SKM-1 treated with dmso at 0.1 percent for 144 hours (cell line): ENCODE measurements around the gene GTF2B.
A peak's percentile ranks its signal among the peaks of the same experiment; 100 is the strongest.
"Not testable (repeated sequence)": the region's sequence is repeated elsewhere in the genome, so short reads cannot be mapped to it uniquely, and the experiment has no call there.

Experiments
- DNase-seq: peaks from one replicate; lab custom pipeline; 2025; ENCODE audit not compliant: unreplicated experiment; lab: John Stamatoyannopoulos, UW

GTF2B gene, protein sequence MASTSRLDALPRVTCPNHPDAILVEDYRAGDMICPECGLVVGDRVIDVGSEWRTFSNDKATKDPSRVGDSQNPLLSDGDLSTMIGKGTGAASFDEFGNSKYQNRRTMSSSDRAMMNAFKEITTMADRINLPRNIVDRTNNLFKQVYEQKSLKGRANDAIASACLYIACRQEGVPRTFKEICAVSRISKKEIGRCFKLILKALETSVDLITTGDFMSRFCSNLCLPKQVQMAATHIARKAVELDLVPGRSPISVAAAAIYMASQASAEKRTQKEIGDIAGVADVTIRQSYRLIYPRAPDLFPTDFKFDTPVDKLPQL

DNA sequence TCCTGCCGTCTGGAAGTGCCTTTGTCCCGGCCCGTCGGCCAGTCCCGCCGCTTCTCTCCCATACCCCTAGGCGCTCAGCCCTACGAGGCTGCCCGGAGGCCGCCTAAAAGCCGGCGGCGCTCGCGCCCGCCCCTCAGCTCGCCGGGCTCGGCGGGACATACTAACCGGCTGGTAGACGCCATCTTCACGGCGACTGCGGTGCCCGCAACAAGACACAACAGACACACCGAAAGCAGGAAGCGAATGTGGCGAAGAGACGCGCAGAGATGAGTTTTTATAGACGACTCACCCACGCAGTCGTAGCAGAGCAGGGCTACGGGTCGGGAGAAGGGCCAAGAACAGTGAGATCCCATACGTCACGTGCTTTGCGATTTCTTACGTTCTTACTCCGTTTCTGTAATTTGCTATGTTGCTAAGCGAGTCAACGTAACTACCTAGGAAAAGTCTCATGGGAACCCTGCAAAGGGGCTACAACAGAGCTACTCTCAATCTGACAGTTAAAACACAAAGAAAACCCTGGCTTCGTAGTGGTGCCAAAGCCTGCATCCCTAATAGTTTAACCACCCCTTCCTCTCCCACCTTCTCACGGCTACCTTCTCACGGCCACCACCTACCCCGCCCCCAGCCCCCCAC, at the start of gene GTF2B:
GTF2B (minus strand) TSS at position 250 of the 633 bp plus-strand sequence; CDS start at position 182, 68 bp downstream.
- peak; percentile 96 for DNase-seq

DNA sequence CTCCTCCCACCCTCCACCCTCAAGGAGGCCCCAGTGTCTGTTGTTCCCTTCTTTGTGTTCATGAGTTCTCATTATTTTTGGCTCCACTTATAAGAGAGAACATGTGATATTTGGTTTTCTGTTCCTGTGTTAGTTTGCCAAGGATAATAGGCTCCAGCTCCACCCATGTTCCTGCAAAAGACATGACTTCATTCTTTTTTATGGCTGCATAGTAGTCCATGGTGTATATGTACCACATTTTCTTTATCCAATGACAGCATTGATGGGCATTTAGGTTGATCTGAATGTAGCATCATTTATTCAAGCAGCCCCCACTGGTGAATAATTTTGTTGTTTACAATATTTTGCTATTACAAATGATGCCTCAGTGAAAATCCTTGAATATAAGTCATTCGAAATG, 47.2 kb upstream of the GTF2B start:
- not testable (repeated sequence) for DNase-seq

DNA sequence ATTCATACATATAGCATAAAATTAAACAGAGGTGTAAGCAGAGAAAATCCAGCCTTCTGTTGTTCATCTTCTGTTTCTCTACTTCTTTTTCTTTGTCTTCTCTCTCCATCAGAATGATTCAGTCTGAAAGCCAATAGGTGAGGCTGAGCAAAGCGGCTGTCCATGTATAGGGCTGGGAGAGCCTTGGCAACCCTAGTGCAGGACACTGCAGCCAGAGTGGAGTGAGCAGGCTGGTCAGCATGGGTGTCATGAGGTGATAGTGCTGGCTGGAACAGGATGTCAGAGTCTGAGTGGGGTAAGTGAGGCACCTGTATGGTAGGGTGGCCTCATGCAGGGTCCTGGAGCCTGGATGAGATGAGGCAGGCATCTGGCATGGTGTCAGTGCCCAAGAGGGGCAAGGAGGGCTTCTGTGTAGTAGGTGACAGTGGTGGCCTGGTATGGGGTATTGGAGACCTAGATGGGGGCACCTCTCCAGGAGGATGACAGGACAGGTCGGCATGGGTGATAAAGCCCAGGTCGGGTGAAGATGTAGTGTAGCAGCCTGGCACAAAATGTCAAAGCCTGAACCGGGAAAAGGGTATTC, 45.5 kb upstream of the GTF2B start:
- no peak for DNase-seq

DNA sequence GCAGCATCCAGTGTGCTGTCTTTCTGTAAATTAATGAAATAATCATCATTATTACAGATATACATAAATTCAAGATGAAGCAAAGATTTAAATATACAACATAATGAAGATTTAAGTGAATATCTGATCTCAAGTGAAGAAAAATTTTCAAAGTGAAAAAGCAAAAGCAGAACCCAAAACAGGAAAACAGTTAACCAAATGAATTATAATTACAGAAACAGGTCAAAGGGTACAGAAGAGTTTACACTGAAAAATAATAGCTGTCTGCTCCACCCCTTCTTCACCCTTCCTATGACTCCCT, 44.8 kb upstream of the GTF2B start:
- no peak for DNase-seq

DNA sequence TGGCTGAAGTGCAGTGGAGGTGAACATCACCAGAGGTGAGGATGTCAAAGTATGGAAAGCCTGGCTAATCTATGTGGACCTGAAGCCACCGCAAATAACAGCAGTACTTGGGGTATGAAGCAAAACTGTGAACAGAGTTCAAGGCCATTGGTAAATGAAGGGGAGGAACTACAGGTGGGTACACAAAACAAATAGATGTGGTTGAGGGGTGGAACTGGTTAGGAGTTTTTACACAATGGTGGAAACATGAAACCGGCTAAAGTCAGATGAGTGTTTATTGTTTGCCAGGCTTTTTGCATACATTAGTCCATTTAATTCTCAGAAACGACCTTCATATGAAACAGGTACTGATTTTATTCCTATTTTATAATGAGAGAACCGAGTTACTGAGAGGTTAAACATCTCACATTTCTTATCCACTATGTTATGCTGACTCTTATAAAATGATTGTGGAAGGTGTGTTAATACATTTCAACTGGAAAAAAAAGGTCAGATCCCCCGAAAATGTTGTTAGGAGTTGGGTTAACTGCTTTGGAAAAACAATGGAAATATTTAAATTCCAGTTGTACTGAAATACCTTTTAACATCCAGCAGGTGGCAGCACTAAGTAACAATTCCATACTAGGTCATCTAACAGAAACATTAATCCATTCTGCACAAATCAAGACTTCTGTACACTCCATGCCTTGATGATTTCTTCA, 44.3 kb upstream of the GTF2B start:
- DNase-seq = peak; percentile 26

DNA sequence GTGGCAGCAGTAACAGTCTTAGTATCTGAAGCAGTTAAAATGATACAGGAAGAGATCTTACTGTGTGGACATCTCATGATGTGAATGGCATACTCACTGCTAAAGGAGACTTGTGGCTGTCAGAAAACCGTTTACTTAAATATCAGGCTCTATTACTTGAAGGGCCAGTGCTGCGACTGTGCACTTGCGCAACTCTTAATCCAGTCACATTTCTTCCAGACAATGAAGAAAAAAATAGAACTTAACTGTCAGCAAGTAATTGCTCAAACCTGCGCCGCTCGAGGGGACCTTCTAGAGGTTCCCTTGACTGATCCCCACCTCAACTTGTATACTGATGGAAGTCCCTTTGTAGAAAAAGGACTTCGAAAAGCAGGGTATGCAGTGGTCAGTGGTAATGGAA, 38.8 kb upstream of the GTF2B start:
- DNase-seq = not testable (repeated sequence)

DNA sequence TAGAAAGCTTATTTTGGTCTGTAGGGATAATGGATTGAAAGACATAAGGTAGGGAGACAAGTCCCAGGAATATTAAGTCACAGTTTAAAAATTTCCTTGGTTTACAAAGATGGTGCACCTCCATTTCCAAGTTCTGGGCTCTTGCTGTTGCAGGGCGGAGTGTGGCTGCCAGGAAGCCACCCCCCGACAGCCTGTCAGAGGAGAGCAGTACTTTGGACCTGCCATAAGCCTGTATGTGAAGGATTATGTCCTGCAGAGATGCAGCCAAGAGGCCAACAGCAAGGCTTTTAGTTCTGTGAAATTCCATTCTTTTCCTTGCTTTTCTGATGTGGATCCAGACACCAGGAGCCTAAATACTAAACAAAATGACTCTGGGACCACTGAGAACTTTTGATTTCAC, 31.9 kb upstream of the GTF2B start:
- no peak for DNase-seq

DNA sequence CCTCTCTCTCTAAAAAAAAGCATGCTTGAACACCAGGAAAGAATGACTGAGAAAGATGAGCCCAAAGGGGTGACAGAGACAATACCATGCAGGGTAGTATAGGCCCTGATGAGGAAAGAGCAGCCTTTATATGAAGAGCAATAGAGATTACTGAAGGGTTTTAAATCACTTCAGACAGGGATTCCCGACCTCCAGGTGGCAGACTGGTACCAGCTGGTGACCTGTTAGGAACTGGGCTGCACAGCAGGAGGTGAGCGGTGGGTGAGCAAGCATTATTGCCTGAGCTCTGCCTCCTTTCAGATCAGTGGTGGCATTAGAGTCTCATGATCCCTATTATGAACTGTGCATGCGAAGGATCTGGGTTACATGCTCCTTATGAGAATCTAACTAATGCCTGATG, 30.8 kb upstream of the GTF2B start:
- no peak for DNase-seq

DNA sequence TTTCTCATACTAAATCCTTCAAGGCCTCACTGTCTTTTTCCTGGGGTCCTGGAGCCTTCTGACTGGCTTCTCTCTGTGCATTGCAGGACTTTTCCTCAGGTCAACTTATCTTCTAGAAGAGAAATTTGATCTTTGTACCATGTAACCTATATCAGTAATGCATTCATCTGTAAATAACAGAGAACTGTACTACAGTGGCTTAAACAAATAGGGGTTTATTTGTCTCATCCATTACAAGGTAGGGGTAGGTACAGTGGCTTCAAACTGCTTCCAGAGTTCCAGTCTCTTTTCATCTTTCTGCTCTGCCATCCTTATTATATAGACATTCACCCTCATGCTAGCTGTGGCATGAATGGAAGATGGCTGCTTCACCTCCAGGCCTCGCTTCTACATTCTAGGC, 29.5 kb upstream of the GTF2B start:
- DNase-seq = no peak

DNA sequence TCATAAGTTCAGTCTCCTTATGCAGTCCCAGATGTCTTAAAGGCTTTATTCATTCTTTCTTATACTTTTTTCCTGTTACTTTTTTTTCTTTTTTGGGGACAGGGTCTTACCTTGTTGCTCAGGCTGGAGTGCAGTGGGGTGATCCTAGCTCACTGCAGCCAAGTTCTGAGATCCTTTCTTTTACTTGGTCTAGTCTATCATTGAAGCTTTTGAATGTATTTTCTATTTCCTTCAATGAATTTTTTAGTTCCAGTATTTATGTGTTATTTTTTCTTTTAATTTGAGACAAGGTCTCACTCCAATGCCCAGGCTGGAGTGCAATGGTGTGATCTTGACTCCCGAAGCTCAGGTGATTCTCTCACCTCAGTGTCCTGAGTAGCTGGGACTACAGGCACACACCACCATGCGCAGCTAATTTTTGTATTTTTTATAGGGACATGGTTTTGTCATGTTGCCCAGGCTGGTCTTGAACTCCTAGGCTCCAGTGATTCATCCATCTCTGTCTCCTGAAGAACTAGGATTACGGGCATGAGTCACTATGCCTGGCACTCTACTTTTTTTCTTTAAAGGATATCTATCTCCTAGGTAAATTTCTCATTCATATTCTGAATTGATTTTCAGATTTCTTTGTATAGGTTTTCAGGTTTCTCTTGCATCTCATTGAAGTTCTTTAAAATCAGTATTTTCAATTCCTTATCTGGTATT, 26.1 kb upstream of the GTF2B start:
- no peak for DNase-seq

DNA sequence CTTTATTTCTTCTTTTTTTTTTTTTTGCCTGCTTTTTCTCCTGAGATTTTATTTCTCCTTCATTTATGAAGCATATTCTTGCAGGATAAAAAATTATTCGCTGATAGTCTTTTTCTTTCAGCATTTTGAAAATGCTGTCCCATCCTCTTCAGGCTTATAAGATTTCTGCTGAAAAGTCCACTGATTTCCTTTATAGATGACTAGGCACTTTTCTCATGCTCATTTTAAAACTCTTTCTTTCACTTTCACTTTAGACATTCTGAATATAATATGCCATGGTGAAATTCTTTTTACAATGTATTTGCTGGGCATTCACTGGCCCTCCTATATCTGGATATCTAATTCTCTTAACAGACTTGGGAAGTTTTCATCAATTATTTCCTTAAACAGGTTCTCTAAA, 25.5 kb upstream of the GTF2B start:
- no peak for DNase-seq

DNA sequence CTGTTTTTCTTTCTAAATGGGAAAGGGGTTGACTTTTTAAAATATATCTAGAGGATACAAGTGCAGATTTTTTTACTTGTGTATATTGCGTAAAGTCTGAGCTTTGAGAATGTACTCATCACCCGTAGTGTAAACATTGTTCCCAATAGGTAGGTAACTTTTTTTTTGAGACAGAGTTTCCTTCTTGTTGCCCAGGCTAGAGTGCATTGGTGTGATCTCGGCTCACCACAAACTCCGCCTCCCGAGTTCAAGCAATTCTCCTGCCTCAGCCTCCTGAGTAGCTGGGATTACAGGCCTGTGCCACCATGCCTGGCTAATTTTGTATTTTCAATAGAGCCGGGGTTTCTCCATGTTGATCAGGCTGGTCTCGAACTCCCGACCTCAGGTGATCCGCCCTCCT, 20.4 kb upstream of the GTF2B start:
- DNase-seq = not testable (repeated sequence)

DNA sequence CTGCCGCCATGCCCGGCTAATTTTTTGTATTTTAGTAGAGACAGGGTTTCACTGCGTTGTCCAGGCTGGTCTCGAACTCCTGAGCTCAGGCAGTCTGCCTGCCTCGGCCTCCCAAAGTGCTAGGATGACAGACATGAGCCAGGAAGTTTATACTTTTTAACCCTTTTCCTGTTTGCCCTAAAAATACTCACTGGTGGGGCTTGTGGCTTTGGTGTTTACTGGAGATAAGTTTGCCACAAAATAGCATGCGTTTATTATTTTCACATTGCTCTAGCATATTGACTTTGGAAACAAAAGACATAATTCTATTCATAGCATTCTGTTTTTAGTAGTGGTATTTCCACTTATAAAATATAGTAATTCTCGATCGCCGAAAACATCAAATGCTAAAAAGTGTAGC, 19.8 kb upstream of the GTF2B start:
- DNase-seq = no peak

DNA sequence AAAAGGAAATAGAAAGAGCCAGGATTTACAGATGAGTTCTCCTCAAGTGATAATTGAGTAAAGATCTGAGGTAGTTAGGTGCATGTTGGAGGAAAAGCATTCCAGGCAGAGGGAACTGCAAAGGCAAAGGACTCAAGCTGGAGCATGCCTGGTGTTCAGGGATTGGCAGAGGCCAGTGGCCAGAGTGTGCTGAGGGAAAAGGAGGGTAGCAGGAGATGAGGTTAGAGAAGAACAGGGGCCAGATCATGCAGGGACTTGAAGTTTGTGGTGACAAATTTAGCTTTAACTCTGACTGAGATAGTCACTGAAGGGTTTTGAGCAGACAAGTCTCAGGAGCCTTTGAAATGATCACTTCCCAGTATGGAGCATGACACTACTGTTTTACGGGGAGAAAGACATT, 19.0 kb upstream of the GTF2B start:
- DNase-seq = no peak

DNA sequence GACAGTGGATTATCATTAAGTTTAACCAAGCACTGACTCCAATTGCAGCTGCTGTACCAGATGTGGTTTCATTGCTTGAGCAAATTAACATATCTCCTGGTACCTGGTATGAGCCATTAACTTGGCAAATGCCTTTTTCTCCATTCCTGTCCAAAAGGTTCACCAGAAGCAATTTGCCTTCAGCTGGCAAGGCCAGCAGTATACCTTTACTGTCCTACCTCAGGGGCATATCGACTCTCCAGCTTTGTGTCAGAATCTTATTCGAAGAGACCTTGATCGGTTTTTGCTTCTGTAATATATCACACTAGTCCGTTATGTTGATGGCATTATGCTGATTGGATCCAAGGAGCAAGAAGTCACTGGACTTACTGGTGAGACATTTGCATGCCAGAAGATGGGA, 9.5 kb upstream of the GTF2B start:
- no peak for DNase-seq

DNA sequence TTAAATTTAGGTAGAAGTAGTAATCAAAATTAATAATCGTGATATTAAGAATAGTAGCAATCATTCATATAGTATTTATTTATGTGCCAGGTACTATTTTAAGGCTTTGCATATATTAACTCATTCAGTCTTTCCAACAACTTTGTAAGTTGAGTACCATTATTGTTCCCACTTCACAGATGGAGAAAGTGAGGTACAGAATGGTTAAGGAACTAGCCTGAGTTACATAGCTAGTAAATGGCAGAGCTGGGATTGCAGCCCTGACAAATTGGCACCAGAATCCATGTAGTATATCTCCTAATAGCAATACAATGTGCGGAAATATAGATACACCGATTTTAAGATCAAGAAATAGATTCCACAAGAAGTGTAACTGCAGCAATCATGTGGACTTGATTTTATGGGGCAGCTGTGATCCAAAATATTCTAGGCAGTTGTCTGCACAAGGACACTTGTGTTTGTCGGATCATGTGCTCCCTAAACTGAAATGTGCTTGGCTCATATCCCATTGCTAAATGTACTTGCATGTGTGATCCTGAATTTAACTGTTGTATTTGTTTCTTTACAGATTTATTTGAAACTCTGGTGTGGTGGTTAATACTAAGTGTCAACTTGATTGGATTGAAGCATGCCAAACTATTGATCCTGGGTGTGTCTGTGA, 5.8 kb upstream of the GTF2B start:
- no peak for DNase-seq

DNA sequence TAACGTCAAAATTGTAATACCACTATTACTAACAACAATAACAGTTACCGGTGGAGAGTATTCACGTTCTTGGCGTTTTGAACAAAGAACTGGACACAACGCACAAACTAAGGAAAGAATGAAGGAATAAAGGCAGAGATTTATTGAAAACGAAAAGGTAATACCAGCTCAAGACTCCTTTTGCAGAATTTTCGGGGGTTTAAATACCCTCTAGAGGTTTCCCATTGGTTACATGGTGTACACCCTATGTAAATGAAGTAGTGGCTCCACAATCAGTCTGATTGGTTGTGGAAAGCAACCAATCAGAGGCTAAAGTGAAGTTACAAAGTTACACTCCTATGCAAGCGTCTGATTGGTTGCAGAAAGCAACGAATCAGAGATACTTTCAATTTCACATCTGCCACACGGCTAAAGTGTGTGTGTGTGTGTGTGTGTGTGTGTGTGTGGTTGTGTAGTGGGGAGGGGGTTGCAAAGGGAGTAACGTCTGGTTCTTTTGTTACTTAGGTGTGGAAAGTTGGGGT, 1.1 kb upstream of the GTF2B start:
- DNase-seq = no peak

DNA sequence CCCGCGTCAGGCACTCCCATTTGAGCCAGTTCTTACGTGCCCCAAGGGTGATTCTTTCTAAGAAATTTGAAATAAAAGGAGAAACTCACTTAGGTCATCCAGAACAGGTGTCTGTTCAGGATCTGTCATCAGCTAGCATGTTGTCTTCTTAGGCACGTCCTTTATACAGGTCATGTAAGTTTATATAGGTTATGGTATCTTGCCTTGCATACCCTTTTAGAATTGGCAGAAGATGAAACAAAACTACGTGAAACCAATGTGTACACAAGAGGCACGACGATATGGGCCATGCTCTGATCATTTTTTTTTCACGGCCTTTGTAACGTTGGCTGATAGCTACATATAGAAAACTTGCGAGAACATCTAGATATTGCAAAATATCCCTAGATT, 579 bp upstream of the GTF2B start:
- DNase-seq = no peak

DNA sequence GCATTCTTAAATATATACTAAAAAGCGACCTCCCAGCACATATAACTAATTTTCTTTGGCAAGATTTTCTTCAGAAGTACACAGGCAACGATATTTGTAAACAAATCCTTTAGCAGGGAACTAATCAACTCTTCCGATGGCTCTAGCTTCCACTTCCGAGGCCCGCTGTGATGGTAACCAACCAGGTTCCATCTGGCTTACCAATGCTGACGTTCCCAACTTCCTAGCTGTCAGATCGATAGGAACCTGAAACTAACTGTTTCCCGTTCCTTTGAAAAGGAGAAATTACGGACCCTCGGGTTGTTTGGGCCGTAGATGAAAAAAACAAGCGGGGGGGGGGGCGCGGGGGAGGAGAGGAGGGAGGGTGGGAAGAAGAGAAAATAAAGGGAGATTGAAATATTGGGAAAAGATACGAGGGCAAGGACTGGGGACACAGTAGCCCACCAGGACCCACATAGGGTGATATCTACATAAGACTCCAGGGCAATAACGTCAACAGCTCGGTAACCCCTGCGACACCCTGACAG, 513 bp downstream of the GTF2B start:
- DNase-seq = no peak

DNA sequence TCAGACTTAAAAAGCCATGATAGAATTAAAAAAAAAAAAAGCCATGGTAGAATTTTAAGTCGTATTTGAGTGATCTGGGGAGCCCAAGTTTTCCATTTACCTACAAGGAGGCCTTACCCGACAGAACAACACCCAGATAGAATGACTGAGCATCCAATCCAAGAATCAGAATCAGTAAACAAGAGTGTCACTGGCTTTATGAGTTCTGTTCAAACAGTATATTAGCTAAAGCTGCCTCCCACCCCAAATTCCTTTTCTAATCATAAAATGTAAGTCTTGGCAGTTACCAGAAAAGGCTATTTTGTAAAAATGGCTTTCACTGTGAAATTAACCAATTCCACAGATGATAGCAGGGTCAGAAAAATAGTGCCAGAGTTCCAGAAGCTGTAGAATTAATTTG, 1.2 kb downstream of the GTF2B start:
- DNase-seq = no peak

DNA sequence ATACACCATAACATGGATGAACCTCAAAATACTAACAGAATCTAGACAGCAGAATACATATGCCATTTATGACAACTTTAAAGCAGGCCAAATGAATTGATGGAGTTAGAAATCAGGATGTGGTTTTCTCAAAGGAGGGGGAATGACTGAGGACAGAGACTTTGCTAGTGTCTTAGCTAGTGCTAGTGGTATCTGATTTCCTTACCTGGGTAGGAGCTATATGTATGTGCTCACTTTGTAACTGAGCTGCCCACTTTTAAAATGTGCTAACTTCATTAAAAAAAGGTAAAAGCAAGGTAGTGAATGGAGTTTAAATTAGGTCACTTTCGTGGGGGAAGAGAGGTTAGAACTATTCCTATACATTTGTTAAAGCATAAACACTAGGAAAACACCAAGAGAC, 2.6 kb downstream of the GTF2B start:
- no peak for DNase-seq
